Measurements from ENCODE around the gene RAPGEF3.

The RAPGEF3 gene

GRCh38 chr12:47747126-47747525 is 11.6 kb downstream of the RAPGEF3 start:
- Histone ChIP-seq H3K27ac (replicated peaks) (no peak overlapping the region), H3K27me3 (ENCODE audit: insufficient read depth, poor library complexity, severe bottlenecking) (no peaks in the 10 kb centered on the region), H3K4me3 (replicated peaks; ENCODE audit: insufficient read depth, low read length) (no peak overlapping the region)
- no peak for DNase-seq (ENCODE audit: low read depth in 1 of 2, low spot score in 1 of 2)
- TF ChIP-seq CTCF (IDR thresholded peaks at IDR 0.05; ENCODE audit: insufficient read depth, low read length) = no peak
- no peak for TF ChIP-seq GABPA (IDR thresholded peaks at IDR 0.05; ENCODE audit: low read depth)
- TF ChIP-seq SPI1 (IDR thresholded peaks at IDR 0.05; ENCODE audit: borderline replicate concordance, low read depth) = no peak
- no peak for TF ChIP-seq REST (IDR thresholded peaks at IDR 0.05; ENCODE audit: insufficient replicate concordance, low read depth)
- TF ChIP-seq POLR2AphosphoS5 (IDR thresholded peaks at IDR 0.05; ENCODE audit: low read depth) = no peak

GRCh38 chr12:47746523-47746922 is 12.2 kb downstream of the RAPGEF3 start:
- no peak for TF ChIP-seq CTCF (IDR thresholded peaks at IDR 0.05; ENCODE audit: insufficient read depth, low read length)
- no peak for TF ChIP-seq SPI1 (IDR thresholded peaks at IDR 0.05; ENCODE audit: borderline replicate concordance, low read depth)
- no peak for TF ChIP-seq GABPA (IDR thresholded peaks at IDR 0.05; ENCODE audit: low read depth)
- no peak for TF ChIP-seq POLR2AphosphoS5 (IDR thresholded peaks at IDR 0.05; ENCODE audit: low read depth)
- Histone ChIP-seq H3K27ac (replicated peaks) (no peak overlapping the region), H3K27me3 (ENCODE audit: insufficient read depth, poor library complexity, severe bottlenecking) (no peaks in the 10 kb centered on the region), H3K4me3 (replicated peaks; ENCODE audit: insufficient read depth, low read length) (no peak overlapping the region)
- DNase-seq (ENCODE audit: low read depth in 1 of 2, low spot score in 1 of 2) = no peak

- Histone ChIP-seq H3K4me3 (replicated peaks; ENCODE audit: insufficient read depth, low read length) (no peak overlapping the region), H3K27ac (replicated peaks) (no peak overlapping the region), H3K27me3 (ENCODE audit: insufficient read depth, poor library complexity, severe bottlenecking) (no peaks in the 10 kb centered on the region)
- DNase-seq (ENCODE audit: low read depth in 1 of 2, low spot score in 1 of 2) = no peak
- no peak for TF ChIP-seq CTCF (IDR thresholded peaks at IDR 0.05; ENCODE audit: insufficient read depth, low read length)
- TF ChIP-seq POLR2AphosphoS5 (IDR thresholded peaks at IDR 0.05; ENCODE audit: low read depth) = no peak
- TF ChIP-seq SPI1 (IDR thresholded peaks at IDR 0.05; ENCODE audit: borderline replicate concordance, low read depth) = no peak
- no peak for TF ChIP-seq GABPA (IDR thresholded peaks at IDR 0.05; ENCODE audit: low read depth)
- no peak for TF ChIP-seq REST (IDR thresholded peaks at IDR 0.05; ENCODE audit: insufficient replicate concordance, low read depth)
Measured at GRCh38 chr12:47746073-47746472, 12.6 kb downstream of the RAPGEF3 start.

GRCh38 chr12:47745485-47746041 is 13.1 kb downstream of the RAPGEF3 start:
- Histone ChIP-seq H3K4me3 (replicated peaks; ENCODE audit: insufficient read depth, low read length) (no peak overlapping the region), H3K27ac (replicated peaks) (no peak overlapping the region), H3K27me3 (ENCODE audit: insufficient read depth, poor library complexity, severe bottlenecking) (no peaks in the 10 kb centered on the region)
- DNase-seq (ENCODE audit: low read depth in 1 of 2, low spot score in 1 of 2) = no peak
- no peak for TF ChIP-seq SPI1 (IDR thresholded peaks at IDR 0.05; ENCODE audit: borderline replicate concordance, low read depth)
- no peak for TF ChIP-seq GABPA (IDR thresholded peaks at IDR 0.05; ENCODE audit: low read depth)
- TF ChIP-seq POLR2AphosphoS5 (IDR thresholded peaks at IDR 0.05; ENCODE audit: low read depth) = no peak
- TF ChIP-seq CTCF (IDR thresholded peaks at IDR 0.05; ENCODE audit: insufficient read depth, low read length) = no peak
- TF ChIP-seq REST (IDR thresholded peaks at IDR 0.05; ENCODE audit: insufficient replicate concordance, low read depth) = no peak

Measured in HL-60 (cell line).